CD4-positive, alpha-beta T cell treated with Interleukin-15 for 1 hour (primary cell): ENCODE data around the gene KHDRBS2.

Source experiments
- DNase-seq: peaks from one replicate; pipeline ENCODE4 v3.0.0-alpha.2; 2020

The KHDRBS2 gene

GRCh38 chr6:62174548-62174947 is 111.5 kb downstream of the KHDRBS2 start:
- DNase-seq: no peak

DNA sequence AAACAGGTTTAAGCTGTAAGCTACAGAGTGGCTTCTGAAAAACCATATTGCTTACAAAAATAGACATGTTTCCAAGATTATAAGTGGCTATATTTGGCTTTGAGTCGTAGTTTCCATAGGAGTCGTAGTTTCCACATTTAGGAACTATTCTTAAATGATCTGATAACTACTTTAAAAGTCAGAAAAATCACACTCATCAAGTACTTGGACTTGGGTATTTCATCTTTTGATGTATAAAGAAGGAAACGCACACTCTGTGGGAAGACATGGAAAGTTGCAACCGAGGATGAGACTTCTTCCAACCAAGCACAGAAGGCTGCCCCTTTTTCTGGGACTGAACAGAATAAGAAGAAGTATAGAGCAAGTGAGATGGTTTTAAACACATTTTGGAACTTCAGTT is 118.3 kb downstream of the KHDRBS2 start:
- DNase-seq: no peak

- no peak for DNase-seq
Observed at GRCh38 chr6:62162858-62163257, 123.2 kb downstream of the KHDRBS2 start.

- DNase-seq: no peak
Observed at GRCh38 chr6:62152796-62153195, 133.2 kb downstream of the KHDRBS2 start.

- no peak for DNase-seq
Observed at GRCh38 chr6:62150048-62150663, 135.9 kb downstream of the KHDRBS2 start.

GRCh38 chr6:62146954-62147853 is 138.8 kb downstream of the KHDRBS2 start:
- no peak for DNase-seq

DNA sequence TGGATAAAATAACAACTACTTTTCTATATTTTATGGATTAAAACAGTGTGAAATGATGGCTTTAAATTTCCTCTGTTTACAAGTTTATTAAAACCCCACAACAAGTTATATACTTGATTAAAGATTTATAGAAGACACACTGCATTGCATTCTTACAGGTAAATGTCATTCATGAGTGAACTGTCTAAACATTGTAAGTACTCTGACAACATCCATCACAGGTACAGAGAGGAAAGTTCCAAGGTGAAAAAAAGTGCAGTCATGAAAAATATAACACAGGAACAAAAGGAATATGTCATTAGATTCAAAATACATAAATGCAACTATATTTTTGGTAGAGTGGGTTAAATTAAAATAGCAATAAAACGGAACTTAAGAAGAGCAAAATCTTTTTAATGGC is 156.9 kb downstream of the KHDRBS2 start:
- no peak for DNase-seq

- DNase-seq: no peak
Observed at GRCh38 chr6:62119401-62119800, 166.6 kb downstream of the KHDRBS2 start.

- DNase-seq: no peak
Observed at GRCh38 chr6:62103186-62103859, 182.7 kb downstream of the KHDRBS2 start.

GRCh38 chr6:62102387-62102786 is 183.6 kb downstream of the KHDRBS2 start:
- no peak for DNase-seq

DNA sequence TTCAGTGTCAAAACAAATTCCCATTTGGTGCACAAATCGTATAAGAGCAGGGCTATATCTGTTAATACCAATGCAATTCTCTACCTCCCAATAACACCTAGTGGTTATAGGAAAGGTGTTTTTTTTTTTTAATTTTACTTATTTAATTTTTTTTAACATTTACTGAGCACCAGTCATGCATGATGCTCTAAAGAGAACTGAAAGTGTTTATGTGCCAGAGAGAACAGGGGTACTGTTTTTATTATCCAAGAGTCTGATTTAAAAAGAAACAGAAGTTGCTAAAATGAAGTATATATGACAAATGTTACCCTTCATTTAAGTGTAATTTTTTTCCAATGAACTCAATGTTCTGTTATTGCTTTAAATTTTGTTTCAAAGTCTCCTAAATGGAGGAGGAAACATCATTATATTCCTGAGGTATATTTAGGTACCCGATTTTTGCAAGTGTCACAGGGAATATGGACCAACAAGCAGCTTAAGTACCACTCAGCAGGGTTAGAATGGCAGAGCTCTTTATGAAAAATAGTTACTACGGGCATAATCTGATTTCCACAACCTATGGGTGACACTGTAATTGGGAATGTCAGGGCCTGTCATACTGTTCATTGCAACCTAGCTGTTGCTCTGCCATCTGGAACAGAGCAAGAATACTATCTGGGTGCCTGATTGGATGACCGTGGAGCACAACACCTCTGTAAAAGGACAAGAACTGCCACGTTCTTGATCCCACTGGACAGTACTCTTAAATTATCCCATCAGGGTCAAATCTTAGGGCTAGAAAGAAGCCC is 195.4 kb downstream of the KHDRBS2 start:
- DNase-seq: no peak

GRCh38 chr6:62089781-62090180 is 196.2 kb downstream of the KHDRBS2 start:
- DNase-seq: no peak

DNA sequence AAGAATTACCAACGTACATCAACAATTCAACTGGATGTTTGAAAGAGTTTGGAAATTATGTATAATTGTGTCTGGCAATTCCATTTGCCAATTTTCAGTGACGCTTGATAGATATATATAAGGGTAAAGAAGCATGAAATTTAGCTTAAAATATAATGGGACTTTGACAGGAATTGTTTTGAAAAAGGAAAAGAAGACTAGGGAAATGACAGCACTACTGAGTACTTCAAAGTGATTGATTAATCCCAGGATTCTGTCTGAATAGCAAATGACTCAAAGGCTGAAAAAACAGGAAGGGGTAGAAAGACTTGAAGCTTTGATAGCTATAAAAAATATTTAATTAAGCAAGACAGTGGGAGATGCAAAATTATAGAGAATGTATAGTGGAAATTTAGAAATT is 200.0 kb downstream of the KHDRBS2 start:
- no peak for DNase-seq

DNA sequence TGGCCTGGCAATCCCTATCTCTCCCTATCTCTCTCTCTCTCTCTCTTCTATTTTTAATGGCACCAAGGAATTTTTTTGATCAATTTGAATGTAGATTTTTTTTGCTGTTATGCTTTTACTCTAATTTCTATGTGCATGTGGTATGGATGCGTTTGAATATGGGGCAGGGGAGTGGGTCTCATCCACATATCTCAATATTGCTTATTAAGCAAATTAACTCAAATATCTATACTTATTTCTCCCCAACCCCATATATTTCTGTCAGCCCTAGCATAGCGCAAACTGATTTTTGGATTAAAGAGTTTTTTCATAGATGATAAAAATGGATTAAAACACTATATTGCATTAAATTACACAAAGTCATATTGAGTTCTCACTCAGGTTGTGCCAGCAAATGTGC is 210.2 kb downstream of the KHDRBS2 start:
- DNase-seq: no peak

DNA sequence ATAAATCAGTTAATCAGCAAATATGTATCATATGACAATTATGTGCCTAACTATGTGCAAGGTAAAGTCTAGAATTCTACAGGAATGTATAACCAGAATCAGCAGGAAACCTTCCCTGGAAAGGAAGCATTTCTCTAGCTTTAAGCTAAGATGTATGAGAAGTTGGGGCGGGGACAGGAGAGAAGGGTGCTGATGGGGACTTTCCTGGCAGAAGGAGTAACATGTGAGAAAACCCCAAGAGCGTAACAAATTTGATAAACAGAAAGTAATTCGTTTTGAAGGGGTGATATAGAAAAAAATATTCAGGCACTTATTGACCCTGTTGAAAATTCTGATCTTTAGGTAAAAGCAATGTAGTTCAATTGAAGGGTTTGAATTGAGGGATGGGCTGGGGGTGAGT is 226.1 kb downstream of the KHDRBS2 start:
- DNase-seq: no peak

- DNase-seq: no peak
Observed at GRCh38 chr6:62057300-62057699, 228.7 kb downstream of the KHDRBS2 start.

GRCh38 chr6:62045502-62045901 is 240.5 kb downstream of the KHDRBS2 start:
- DNase-seq: no peak

DNA sequence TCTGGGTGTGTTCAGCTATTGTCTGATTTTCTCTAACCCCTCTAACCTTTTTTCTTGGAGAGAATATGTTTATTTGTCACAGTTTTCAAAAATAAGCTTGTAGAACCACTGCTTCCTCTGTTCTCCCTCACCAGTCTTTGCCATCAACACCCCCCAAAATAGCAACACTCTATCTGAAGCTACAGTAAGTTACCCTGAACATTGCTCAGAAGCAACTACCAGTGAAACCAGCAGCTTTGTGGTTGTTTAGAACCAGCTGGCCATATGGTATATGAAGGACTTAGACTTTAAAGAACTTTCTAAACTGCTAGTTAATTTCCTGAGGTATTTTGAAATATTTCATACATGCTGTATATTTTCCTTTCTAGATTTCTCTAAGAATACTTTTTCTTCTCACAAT is 242.9 kb downstream of the KHDRBS2 start:
- no peak for DNase-seq

DNA sequence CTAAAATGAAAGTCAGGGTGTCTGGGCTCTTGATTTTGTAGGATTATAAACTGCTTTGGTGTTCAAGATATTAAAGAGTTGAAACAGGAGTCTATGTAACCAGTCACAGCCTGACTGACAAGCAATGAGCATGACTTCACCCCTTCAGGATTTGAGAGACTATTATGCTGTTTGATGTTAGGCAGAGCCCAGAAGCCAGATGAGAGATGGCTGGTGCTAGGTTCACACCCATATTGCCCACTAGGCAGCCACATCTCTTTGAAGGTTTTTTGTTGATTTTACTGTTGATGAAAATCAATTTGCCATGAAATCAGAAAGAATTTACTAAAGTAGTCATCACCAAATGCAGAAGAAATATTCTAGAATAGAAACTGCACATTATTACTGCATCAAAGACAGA is 243.6 kb downstream of the KHDRBS2 start:
- DNase-seq: no peak

DNA sequence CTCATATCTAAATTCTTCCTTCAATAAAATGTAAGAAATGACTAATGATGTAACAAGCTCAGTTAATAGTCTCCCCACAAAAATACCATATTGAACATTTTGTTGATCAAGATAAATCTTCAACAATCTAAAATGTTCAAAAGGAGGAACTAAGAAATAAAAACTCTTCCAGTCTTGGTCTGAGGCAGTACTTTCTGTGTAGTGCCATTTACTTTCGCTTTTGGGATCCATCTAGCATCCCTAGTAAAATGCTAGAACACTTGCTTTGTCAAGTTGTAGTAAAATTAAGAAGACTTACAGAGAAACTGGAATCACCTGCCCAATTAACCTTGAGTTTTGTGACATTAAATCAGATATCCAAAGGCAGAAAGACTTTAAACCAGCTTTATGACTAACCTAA is 246.4 kb downstream of the KHDRBS2 start:
- DNase-seq: no peak

- no peak for DNase-seq
Observed at GRCh38 chr6:62037445-62037844, 248.6 kb downstream of the KHDRBS2 start.

DNA sequence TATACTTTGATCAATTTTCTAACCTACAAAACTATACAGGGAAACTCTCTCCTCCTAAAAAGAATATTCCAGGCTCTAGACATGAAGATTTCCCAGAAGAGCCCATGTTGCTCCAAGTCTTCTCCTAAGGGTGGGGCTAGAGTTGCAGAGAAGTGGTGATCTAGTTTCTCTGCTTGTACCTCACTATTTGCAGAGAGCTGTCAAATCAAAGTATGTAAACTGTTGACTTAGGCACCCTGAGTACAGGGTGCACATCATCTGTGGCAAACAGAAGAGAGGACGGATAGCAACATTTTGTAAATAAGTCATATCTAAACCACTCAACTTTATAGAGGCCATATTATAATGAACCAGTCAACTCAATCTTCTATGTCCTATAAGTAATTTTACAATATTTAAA is 250.1 kb downstream of the KHDRBS2 start:
- DNase-seq: no peak

- DNase-seq: no peak
Observed at GRCh38 chr6:62013719-62014118, 272.3 kb downstream of the KHDRBS2 start.
